Stimulated activated CD4-positive, alpha-beta T cell treated with anti-CD3 and anti-CD28 coated beads, Interleukin-12 subunit alpha, Interleukin-12 subunit beta, amount 100 ng/mL, for 48 hours (primary cell): ENCODE data around the gene NUDT12.

Experiments used
- DNase-seq, 3 donors: peaks; one replicate each; pipeline ENCODE4 v3.0.0-alpha.2; 2020; ENCODE audit warnings: low read depth in 2 of 3, low spot score in 1 of 3

NUDT12 gene

GRCh38 chr5:103541569-103541968 lies 21.0 kb downstream of the NUDT12 start:
- DNase-seq: no peak

GRCh38 chr5:103541114-103541513 lies 21.5 kb downstream of the NUDT12 start:
- DNase-seq: no peak

DNA sequence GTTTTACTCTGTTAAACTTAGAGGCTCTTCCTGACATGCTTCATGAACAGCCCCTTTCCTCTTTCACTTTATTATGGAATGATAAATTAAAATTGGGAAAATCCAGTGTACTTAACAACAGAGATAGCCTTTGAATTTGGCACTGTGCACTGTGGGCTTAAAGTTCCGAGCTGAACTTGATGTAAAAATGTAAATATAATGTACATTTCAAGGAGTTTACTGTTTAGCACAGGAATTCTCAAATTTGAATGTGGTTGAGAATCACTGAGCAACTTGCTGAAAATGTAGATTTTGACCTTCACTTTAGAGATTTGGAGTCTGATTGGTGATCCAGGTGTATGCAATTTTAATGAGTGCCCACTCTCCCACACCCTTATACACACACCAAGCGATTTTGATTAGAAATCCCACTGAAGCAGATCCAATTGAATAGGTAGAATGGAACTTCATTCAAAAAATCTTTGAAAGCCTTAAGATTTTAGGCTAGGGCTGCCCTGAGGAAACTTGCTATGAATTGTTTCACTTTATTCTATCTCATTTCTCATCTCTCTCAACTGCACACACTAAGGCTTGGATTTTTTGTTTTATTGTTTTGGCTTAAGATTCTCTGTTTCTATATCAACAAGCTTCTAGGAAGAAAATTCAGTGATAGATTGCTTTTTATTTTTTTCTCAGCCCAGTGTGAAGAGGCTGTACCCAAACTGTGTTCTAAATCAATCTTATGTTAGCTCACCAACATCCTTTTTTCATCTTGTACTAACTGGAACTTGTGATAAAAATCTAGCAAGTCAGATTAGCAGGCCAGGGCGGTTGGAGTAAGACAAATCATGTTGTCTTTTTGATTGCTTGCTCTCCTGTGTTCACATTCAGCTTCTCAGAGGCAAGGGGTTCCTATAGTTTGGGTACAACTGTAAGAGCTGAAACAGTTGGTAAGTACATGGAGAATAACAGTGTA lies 22.9 kb downstream of the NUDT12 start:
- no peak for DNase-seq

GRCh38 chr5:103532086-103532734 lies 30.4 kb downstream of the NUDT12 start:
- no peak for DNase-seq

- no peak for DNase-seq
Measured at GRCh38 chr5:103526164-103526915, 36.2 kb downstream of the NUDT12 start.

- no peak for DNase-seq
Measured at GRCh38 chr5:103525361-103525760, 37.2 kb downstream of the NUDT12 start.

- DNase-seq: no peak
Measured at GRCh38 chr5:103523319-103523718, 39.3 kb downstream of the NUDT12 start.

GRCh38 chr5:103522586-103522985 lies 40.0 kb downstream of the NUDT12 start:
- DNase-seq: no peak

GRCh38 chr5:103519550-103519949 lies 43.0 kb downstream of the NUDT12 start:
- no peak for DNase-seq

DNA sequence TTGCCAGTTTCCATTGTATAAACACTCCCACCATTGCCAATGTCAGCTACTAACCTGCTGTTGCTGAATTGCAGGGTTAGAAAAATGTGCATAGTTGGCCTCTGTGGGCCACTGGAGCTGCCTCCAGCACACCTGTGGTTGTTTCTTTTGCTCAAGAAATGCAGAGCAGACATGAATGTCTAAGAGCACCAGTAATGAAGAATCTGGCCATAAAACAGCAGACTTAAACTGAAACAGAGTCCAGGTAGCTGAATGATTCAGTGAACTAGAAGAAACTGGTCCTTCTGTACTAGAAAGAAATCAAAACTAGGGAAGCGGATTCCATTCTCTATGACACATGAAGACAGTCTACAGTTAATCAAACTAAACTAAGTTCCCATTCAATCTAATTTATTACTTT lies 48.2 kb downstream of the NUDT12 start:
- no peak for DNase-seq

DNA sequence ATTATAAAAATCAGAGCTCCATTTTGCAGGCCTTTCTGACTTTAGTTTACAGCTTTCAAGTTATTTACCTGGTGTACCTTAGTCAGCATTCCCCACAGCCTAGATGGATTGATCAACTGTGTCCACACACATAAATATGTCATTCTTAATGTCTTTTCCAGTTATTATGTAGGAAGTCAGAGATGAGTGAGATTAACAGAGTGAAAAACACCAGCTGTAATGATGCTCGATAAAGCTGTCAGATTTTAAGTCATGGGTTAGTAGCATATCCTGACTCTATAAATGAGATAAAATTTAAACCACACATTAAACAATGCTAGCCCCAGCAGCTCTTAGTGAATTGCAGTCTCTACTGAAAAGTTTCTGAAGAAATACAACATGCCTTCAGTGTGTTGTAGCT lies 48.9 kb downstream of the NUDT12 start:
- no peak for DNase-seq

GRCh38 chr5:103512500-103512899 lies 50.1 kb downstream of the NUDT12 start:
- no peak for DNase-seq

DNA sequence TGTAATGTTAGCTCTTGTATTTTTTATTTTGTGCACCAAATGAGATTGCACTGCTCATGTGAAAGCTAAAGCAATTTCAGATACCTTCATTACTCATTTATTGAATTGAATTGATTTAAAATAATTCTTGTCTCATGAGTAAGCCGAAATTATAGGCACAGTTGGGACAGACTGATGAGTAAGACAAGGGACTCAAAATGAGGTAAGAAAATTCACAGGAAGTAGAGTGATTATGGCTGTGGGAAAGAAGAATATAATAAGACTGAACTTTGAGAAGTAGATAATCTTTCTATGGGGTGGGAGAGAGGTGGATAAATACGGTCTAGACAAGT lies 51.1 kb downstream of the NUDT12 start:
- no peak for DNase-seq

DNA sequence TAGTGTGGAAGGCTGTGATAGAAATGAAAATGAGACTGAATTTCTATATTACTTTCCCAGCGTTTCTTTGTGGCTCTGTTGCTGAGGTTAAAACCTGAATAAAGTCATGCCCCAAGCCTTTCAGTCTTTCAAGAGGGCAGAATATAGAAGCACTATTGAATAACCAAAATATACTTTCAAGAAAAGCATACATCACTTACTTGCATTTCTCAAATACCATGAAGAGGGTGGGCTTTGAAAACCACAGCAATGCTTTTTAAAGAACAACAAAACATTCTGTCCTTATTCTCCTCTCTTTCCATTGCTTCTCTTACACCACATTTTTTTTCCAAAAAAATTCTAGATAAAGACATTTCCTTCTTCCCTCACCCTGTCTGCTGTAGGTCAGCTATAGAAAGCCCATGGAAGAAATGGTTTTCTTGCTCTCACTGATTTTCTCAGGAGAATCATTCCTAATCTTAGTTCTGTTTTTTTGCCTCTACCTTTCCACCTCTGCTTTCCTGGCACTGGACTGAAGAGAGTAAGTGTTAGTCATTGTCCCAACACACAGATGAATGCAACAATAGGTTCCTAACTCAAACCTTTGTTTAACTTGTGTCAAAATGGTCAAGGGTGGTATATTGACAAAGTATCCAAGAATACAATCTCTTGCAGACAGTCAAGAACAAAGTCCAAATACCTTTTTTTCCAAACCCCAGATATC lies 51.6 kb downstream of the NUDT12 start:
- DNase-seq: no peak

- no peak for DNase-seq
Measured at GRCh38 chr5:103505581-103506305, 56.8 kb downstream of the NUDT12 start.

- no peak for DNase-seq
Measured at GRCh38 chr5:103503066-103503465, 59.5 kb downstream of the NUDT12 start.

- no peak for DNase-seq
Measured at GRCh38 chr5:103502662-103503061, 59.9 kb downstream of the NUDT12 start.
